ENCODE measurements around the gene EGFLAM. TPM values are rescaled to one million over a fixed set of nuclear protein-coding genes. Genes with fewer than 3 reads are reported as not detected.

EGFLAM gene
- total RNA-seq, 4 donors from 2014 or later = 15.0 to 103 (median 62.5) TPM

DNA sequence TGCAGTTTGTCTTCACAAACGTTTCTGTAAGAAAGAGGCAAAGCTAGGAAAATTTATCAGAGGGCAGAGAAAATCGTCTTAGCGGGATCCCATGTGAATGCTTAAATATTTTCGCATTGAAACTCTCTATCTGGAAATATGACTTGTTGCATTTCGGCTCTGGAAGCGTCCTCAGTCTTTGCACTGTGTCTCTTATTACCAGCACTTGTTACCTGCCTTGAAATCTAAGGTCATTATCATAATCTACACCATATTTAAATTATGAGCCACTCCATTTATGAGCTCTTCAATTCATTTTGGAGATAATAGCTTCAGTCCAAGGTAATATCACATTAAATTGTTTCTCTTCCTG lies 1.4 kb downstream of the EGFLAM start:
- DNase-seq (ENCODE audit: low spot score) (no peak), ATAC-seq (ENCODE audit: low FRiP score) (no peak)
- TF ChIP-seq, protein P1, sequence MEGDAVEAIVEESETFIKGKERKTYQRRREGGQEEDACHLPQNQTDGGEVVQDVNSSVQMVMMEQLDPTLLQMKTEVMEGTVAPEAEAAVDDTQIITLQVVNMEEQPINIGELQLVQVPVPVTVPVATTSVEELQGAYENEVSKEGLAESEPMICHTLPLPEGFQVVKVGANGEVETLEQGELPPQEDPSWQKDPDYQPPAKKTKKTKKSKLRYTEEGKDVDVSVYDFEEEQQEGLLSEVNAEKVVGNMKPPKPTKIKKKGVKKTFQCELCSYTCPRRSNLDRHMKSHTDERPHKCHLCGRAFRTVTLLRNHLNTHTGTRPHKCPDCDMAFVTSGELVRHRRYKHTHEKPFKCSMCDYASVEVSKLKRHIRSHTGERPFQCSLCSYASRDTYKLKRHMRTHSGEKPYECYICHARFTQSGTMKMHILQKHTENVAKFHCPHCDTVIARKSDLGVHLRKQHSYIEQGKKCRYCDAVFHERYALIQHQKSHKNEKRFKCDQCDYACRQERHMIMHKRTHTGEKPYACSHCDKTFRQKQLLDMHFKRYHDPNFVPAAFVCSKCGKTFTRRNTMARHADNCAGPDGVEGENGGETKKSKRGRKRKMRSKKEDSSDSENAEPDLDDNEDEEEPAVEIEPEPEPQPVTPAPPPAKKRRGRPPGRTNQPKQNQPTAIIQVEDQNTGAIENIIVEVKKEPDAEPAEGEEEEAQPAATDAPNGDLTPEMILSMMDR (IDR thresholded peaks at IDR 0.05) = no peak

DNA sequence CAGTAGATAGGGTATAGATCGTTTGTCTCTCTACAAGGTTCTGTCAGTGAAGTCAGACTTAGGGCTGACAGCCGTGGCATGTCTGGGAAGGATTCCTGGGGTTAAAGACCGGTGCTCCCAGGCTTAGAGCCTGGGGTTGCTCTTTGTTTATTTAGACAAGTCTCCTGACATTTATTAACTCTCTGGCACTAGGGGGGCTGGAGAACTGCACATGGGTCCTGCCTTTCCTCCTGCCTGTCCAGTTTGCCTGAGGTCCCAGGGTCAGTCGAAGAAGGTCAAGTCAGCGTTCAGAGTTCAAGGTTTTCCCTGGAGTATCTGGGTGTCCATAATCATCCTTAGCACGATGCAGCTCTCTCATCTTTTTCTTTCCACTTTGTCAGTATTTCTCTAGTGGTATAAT lies 5.6 kb downstream of the EGFLAM start:
- TF ChIP-seq, protein P1 (IDR thresholded peaks at IDR 0.05) = no peak
- ATAC-seq (ENCODE audit: low FRiP score) (no peak), DNase-seq (ENCODE audit: low spot score) (no peak)

DNA sequence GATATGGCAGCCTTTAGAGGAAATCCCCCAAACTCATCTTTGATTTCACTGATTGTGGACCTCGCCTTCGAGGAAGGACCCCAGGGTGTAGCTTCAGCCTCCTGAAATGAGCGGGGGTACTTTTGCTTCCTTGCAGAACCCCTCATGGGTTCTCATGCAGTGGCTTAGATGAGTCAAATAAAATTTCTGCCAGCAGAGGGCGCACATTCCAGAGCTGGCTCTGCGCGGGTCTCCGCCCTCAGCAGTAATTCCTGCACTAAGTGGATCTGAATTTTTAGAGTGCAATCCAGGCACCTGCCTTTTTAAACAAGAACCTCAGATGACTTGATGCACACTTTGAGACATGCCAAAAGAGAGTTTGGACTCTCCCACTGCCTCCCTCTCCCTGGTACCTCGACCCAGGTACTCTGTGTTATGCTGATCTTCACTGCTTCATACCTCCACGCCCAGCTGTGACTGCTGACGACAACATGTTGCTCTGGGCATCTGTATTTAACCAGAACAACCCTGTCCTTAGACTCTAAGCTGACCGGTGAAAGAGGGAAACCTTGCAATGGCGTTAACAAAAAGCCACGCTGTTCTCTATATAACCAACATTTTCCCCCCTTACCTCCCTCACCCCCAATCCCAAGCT lies 7.3 kb downstream of the EGFLAM start:
- peak; percentile 55 for DNase-seq (ENCODE audit: low spot score)
- TF ChIP-seq, protein P1 (IDR thresholded peaks at IDR 0.05) = no peak
- peak; percentile 44 for ATAC-seq (ENCODE audit: low FRiP score)

DNA sequence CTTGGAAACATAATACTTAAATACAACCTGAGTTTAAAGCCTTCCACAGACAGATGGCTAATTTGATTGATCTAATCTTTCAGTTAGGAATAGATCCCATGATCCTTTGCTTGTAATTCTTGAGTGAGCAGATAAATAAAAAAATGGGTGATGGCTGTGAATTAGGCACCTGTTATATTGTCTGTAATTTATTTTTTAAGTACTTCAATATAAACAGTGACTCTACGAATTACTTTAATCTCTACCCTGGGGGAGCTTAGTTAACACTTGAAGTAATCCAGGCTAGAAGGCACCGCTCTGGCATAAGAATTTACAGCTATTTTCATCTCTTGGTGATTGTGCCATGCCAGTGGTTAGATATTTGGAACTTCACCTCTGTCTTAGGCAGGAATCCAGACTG lies 9.0 kb downstream of the EGFLAM start:
- DNase-seq (ENCODE audit: low spot score) (no peak), ATAC-seq (ENCODE audit: low FRiP score) (no peak)
- TF ChIP-seq, protein P1 (IDR thresholded peaks at IDR 0.05) = no peak

DNA sequence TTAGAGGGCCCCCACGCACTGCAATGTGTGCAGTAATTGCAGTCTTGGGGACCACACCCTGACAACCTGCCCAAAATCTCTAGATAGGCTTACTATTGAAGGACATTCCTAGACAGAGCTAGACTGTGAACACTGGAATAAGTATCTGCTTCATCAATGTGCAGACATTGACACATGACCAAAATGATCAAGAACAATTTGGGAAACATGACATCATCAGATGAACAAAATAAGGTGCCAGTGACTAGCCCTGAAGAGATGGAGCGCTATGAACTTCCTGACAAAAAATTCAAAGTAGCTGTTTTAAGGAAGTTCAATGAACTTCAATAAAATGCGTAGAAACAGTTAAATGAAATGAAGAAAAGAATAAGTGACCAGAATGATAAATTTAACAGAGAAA lies 15.3 kb downstream of the EGFLAM start:
- TF ChIP-seq, protein P1 (IDR thresholded peaks at IDR 0.05) = no peak
- ATAC-seq (ENCODE audit: low FRiP score) (no peak), DNase-seq (ENCODE audit: low spot score) (no peak)

DNA sequence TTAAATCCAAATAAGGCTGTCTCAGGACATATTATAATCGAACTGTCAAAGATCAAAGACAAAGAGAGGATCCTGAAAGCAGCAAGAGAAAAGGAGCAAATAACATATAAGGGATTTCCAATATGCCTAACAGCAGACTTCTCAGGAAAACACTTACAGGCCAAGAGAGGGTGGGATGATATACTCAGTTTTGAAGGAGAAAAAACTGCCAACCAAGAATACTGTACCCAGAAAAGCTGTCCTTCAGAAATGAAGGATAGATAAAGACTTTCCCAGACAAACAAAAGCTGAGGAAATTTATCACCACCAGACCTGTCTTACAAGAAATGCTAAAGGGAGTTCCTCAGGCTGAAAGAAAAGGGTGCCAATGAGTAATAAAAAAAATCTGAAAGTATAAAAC lies 16.0 kb downstream of the EGFLAM start:
- DNase-seq (ENCODE audit: low spot score) (no peak), ATAC-seq (ENCODE audit: low FRiP score) (no peak)
- TF ChIP-seq, protein P1 (IDR thresholded peaks at IDR 0.05) = no peak

DNA sequence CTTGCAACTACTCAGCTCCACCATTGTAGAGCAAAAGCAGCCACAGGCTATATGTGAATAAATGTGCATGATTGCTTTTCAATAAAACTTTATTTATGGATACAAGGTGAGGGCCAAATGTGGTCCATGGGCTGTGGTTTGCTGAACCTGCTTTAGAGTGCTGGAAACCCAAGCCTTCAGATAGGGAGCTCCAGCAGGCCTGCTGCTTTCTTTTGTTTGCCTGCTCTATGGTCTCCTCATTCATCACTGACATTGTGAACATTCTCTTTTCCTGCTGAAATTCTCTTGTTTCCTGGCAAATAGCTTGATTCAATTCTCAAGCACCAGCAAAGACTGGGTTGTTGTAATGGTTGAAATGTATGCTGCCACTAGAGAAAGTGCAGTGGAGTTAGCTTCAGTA lies 26.0 kb downstream of the EGFLAM start:
- TF ChIP-seq, protein P1 (IDR thresholded peaks at IDR 0.05) = no peak
- no peak for DNase-seq (ENCODE audit: low spot score)
- no peak for ATAC-seq (ENCODE audit: low FRiP score)
